A673 (cell line): ENCODE results near the gene METTL23.

Experiments
- CTCF ChIP-seq: fragments of 300-800, 200-600 bp; sonication (generic); conservative IDR thresholded peaks from 2 replicates; pipeline ENCODE4 v1.5.1; 2017; ENCODE audit warnings: low read depth, mild to moderate bottlenecking, antibody characterized with exemption, low read length, moderate library complexity, mixed read lengths
- EZH2 ChIP-seq: fragments of 200-600 bp; sonication (generic); IDR thresholded peaks from 2 replicates; pipeline ENCODE4 v1.6.1; 2017; ENCODE audit warnings: borderline replicate concordance, low read depth, mild to moderate bottlenecking, mixed read lengths, antibody characterized with exemption, low read length; ENCODE audit not compliant: poor library complexity, severe bottlenecking

- TF ChIP-seq CTCF (peak; percentile 41; the same call in 1 of the 2 replicates), EZH2 (no peak)
Observed at GRCh38 chr17:76781056-76781982, 54.7 kb downstream of the METTL23 start.
